Left hindlimb (tissue), 1 donor: Measurements from ENCODE around the gene AKR1B1.

Experiments used
- DNase-seq: peaks from one replicate; pipeline ENCODE4 v3.0.0-alpha.2; 2018

The AKR1B1 gene

GRCh38 chr7:134407311-134407710, 51.6 kb downstream of the AKR1B1 start:
- DNase-seq, result no peak

GRCh38 chr7:134406431-134406830, 52.5 kb downstream of the AKR1B1 start:
- DNase-seq, result no peak

GRCh38 chr7:134405299-134405698, 53.6 kb downstream of the AKR1B1 start:
- DNase-seq, result no peak

GRCh38 chr7:134403062-134403461, 55.8 kb downstream of the AKR1B1 start:
- DNase-seq, result no peak

- no peak for DNase-seq
Observed at GRCh38 chr7:134400859-134401258, 58.0 kb downstream of the AKR1B1 start.

- DNase-seq, result no peak
Observed at GRCh38 chr7:134396031-134396430, 62.9 kb downstream of the AKR1B1 start.

GRCh38 chr7:134395604-134396003, 63.3 kb downstream of the AKR1B1 start:
- no peak for DNase-seq

- no peak for DNase-seq
Observed at GRCh38 chr7:134394056-134394455, 64.8 kb downstream of the AKR1B1 start.
